HG02970 (cell line): ENCODE measurements around the gene VEGFA.

Experiments
- ATAC-seq: cut with Tn5 transposase; IDR thresholded peaks from one replicate; pipeline ENCODE4 v1.9.1; 2021; ENCODE audit warnings: mild to moderate bottlenecking, moderate library complexity, moderate number of reproducible peaks; ENCODE audit not compliant: unreplicated experiment, low FRiP score

The VEGFA gene

DNA sequence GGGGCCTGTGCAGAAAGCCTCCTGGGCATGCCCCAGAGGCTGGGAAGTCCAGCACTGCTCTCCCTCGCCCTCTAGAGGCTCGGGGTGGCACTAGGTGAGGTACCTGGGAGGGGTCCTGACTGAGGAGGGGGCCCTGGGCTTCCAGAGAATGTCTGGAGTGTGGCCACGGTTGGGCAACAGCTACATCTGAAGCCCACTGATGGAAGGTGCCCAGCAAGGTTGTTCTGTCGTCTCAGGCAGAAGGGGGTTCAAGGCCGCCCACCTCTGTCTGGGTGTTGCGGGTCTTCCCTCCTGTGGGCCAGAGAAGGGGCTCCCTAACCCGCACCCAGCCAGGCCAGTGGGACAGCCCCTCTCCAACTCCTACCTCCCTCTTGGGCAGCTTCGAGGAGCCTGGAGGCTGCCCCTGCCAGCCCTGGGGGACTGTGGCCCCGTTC, 11.4 kb upstream of the VEGFA start:
- no peak for ATAC-seq

- no peak for ATAC-seq
These were observed 10.7 kb upstream of the VEGFA start for GRCh38 chr6:43759136-43759906.

GRCh38 chr6:43759907-43760206, 10.2 kb upstream of the VEGFA start:
- ATAC-seq = no peak

- no peak for ATAC-seq
These were observed 9.5 kb upstream of the VEGFA start for GRCh38 chr6:43760210-43761168.

- ATAC-seq = no peak
These were observed 8.2 kb upstream of the VEGFA start for GRCh38 chr6:43761666-43762409.

- ATAC-seq = no peak
These were observed 7.6 kb upstream of the VEGFA start for GRCh38 chr6:43762410-43762768.

DNA sequence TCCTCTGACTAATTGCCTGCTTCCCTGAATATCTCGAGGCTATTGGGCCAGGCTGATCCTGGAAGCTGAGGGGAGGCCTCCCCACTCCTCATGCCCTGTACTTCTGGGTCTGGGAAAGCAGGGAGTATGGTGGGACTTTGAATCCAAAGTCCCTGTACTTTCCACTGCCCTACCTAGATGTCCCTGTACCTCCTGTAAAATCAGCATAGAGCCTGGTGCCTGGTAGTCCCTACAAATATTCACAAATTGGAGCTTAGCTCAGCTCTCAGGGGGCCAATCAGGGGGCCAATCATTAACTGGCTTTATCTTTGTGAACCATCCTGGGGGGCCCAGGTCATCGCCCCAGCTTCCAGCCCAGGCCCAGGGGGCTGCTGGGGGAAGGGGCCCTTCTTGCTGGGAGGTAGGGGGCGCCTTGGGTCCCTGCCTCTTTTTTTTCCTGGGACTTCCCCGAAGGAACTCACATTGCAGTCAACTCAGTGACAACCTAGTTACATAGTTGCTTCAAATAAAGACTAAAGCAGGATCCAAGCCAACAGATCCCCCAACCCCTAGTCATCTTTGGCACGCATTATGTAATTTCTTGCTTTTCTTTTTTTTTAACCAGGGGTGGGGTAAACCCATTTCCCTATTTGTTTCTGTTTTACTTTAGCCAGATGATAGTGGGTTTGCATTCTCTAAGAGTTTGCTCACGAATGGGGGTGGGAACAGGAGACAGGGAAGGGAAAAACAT, 6.9 kb upstream of the VEGFA start:
- ATAC-seq = no peak

DNA sequence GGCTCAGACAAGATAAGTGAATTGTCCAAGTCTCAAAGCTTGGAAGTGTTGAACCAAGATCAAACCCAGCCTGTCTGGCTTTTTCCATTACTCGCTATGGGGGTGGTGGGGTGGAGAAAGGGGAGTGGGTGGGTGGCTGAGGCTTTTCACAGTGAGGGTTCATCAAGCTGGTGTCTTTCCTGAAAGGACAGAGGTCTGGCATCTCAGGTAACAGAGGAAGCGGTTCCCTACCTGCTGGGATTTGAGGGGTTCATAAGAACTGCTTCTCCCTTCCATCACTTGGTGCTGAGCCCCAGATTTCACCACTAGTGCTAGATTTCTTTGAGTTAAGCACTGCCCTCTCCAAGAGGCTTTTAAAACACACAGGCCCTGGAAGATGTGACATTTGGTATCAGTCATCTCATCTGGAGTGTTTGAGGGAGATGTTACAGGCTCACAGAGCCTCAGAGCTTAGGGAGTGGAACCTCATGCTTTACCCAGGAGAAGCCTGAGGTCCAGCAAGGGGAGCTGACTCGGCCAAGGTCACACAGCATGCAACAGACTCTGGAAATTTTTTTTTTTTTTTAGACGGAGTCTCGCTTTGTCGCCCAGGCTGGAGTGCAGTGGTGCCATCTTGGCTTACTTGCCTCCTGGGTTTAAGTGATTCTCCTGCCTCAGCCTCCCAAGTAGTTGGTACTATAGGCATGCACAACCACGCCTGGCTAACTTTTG, 6.0 kb upstream of the VEGFA start:
- no peak for ATAC-seq

GRCh38 chr6:43764772-43765171, 5.2 kb upstream of the VEGFA start:
- ATAC-seq = no peak

DNA sequence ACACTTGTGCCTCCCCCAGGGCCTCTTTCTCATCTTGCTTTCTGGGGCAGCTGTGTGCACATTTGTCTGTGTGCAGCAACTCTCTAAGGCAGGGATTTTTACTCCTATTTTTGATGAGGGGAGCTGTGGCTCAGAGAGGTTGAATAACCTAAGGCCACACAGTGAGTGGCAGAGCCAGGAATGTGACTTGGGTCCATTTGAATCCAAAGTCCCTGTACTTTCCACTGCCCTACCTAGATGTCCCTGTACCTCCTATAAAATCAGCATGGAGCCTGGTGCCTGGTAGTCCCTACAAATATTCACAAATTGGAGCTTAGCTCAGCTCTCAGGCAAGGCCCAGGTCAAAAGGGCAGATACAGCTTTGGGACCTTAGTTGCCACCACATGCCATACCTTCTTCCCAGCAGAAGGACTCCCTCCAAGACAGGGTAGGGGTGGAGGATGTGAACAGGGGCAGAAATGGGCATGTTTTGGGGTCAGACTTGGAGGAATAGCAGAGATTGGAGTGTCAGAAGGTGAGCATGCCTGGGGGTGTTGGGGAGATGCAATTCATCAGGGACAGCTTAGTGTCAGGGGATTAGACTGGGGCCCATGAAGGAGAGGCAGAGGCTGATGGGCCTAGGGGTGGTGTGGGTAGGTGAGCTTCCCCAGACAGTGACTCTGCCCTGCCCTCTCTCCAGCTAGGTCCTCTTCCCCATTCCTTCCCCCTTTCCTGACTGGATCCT, 4.1 kb upstream of the VEGFA start:
- ATAC-seq = no peak

GRCh38 chr6:43766500-43766853, 3.5 kb upstream of the VEGFA start:
- no peak for ATAC-seq

GRCh38 chr6:43766964-43767461, 3.0 kb upstream of the VEGFA start:
- ATAC-seq = no peak

DNA sequence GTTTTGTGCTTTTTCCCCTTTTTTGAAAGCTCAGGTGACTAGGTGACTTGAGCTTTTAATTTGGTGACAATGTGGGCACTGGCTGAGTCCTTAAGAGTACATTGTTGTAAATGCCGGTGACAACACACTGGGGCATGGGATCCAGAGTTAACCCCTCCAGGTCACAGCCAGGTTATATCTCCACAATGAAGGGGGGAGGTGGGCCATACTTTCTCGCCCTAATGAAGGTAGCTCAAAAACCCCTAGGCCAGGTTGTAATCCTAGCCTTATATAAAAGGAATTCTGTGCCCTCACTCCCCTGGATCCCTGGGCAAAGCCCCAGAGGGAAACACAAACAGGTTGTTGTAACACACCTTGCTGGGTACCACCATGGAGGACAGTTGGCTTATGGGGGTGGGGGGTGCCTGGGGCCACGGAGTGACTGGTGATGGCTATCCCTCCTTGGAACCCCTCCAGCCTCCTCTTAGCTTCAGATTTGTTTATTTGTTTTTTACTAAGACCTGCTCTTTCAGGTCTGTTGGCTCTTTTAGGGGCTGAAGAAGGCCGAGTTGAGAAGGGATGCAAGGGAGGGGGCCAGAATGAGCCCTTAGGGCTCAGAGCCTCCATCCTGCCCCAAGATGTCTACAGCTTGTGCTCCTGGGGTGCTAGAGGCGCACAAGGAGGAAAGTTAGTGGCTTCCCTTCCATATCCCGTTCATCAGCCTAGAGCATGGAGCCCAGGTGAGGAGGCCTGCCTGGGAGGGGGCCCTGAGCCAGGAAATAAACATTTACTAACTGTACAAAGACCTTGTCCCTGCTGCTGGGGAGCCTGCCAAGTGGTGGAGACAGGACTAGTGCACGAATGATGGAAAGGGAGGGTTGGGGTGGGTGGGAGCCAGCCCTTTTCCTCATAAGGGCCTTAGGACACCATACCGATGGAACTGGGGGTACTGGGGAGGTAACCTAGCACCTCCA, 2.2 kb upstream of the VEGFA start:
- no peak for ATAC-seq

GRCh38 chr6:43768506-43768860, 1.5 kb upstream of the VEGFA start:
- no peak for ATAC-seq

GRCh38 chr6:43768983-43769525, 957 bp upstream of the VEGFA start:
- ATAC-seq = no peak

- ATAC-seq = no peak
These were observed 580 bp downstream of the VEGFA start for GRCh38 chr6:43770372-43771209.
